ENCODE results near the gene IGSF8.

Gene IGSF8

GRCh38 chr1:160061369-160062229 is 36.8 kb downstream of the IGSF8 start:
- H3K36me3 ChIP-seq (ENCODE audit: control insufficient read depth, insufficient read depth, low read length) = no peaks in the 10 kb centered on the region
- no peaks in the 10 kb centered on the region for H3K79me2 ChIP-seq
- H2AFZ ChIP-seq = no peak overlapping the region
- H3K27me3 ChIP-seq (ENCODE audit: control insufficient read depth, insufficient read depth, low read length) = no peaks in the 10 kb centered on the region
- no peak for TF ChIP-seq CTCF (IDR thresholded peaks at IDR 0.05)
- H3K9ac ChIP-seq = no peak overlapping the region
- H3K27ac ChIP-seq = no peak overlapping the region
- no peaks in the 10 kb centered on the region for H3K4me1 ChIP-seq
- H3K4me2 ChIP-seq (ENCODE audit: low read length) = no peak overlapping the region
- no peak overlapping the region for H3K4me3 ChIP-seq (ENCODE audit: low read depth, low read length)
- H3K9me3 ChIP-seq (ENCODE audit: control insufficient read depth, low read length) = no peaks in the 10 kb centered on the region

GRCh38 chr1:160058087-160058486 is 40.3 kb downstream of the IGSF8 start:
- no peaks in the 10 kb centered on the region for H3K4me1 ChIP-seq
- no peaks in the 10 kb centered on the region for H3K27me3 ChIP-seq (ENCODE audit: control insufficient read depth, insufficient read depth, low read length)
- no peaks in the 10 kb centered on the region for H3K79me2 ChIP-seq
- H3K4me2 ChIP-seq (ENCODE audit: low read length) = no peak overlapping the region
- no peak overlapping the region for H3K4me3 ChIP-seq (ENCODE audit: low read depth, low read length)
- H3K27ac ChIP-seq = no peak overlapping the region
- no peaks in the 10 kb centered on the region for H3K9me3 ChIP-seq (ENCODE audit: control insufficient read depth, low read length)
- H2AFZ ChIP-seq = no peak overlapping the region
- no peak for TF ChIP-seq CTCF (IDR thresholded peaks at IDR 0.05)
- H3K36me3 ChIP-seq (ENCODE audit: control insufficient read depth, insufficient read depth, low read length) = no peaks in the 10 kb centered on the region
- no peak overlapping the region for H3K9ac ChIP-seq

- no peaks in the 10 kb centered on the region for H3K4me1 ChIP-seq
- H3K9me3 ChIP-seq (ENCODE audit: control insufficient read depth, low read length) = no peaks in the 10 kb centered on the region
- H2AFZ ChIP-seq = no peak overlapping the region
- no peaks in the 10 kb centered on the region for H3K27me3 ChIP-seq (ENCODE audit: control insufficient read depth, insufficient read depth, low read length)
- no peak overlapping the region for H3K4me2 ChIP-seq (ENCODE audit: low read length)
- no peaks in the 10 kb centered on the region for H3K79me2 ChIP-seq
- H3K9ac ChIP-seq = no peak overlapping the region
- no peak for TF ChIP-seq CTCF (IDR thresholded peaks at IDR 0.05)
- H3K36me3 ChIP-seq (ENCODE audit: control insufficient read depth, insufficient read depth, low read length) = no peaks in the 10 kb centered on the region
- H3K27ac ChIP-seq = no peak overlapping the region
- no peak overlapping the region for H3K4me3 ChIP-seq (ENCODE audit: low read depth, low read length)
Observed at GRCh38 chr1:160056648-160057169, 41.7 kb downstream of the IGSF8 start.

GRCh38 chr1:160053548-160054365 is 44.7 kb downstream of the IGSF8 start:
- Histone ChIP-seq H3K9me3 (ENCODE audit: control insufficient read depth, low read length) (no peaks in the 10 kb centered on the region), H3K27me3 (ENCODE audit: control insufficient read depth, insufficient read depth, low read length) (no peaks in the 10 kb centered on the region), H3K27ac (no peak overlapping the region), H3K4me1 (no peaks in the 10 kb centered on the region), H3K79me2 (no peaks in the 10 kb centered on the region), H2AFZ (no peak overlapping the region), H3K36me3 (ENCODE audit: control insufficient read depth, insufficient read depth, low read length) (no peaks in the 10 kb centered on the region), H3K4me3 (ENCODE audit: low read depth, low read length) (no peak overlapping the region), H3K4me2 (ENCODE audit: low read length) (no peak overlapping the region), H3K9ac (no peak overlapping the region)
- no peak for TF ChIP-seq CTCF (IDR thresholded peaks at IDR 0.05)
